ENCODE measurements around the gene MED28.

- TF ChIP-seq NR2C2 (IDR thresholded peaks at IDR 0.05; ENCODE audit: borderline replicate concordance, control insufficient read depth, insufficient read length, low read depth) (no peak), CTCF (IDR thresholded peaks at IDR 0.05 in 2 of 3, conservative IDR thresholded peaks at IDR 0.05 in 1 of 3; ENCODE audit: control insufficient read depth in 2 of 3, extremely low read depth in 1 of 3, insufficient read depth in 1 of 3, low read depth in 3 of 3, low read length in 3 of 3) (no peak), POLR2A (IDR thresholded peaks at IDR 0.05; ENCODE audit: low read depth, low read length) (no peak), REST (IDR thresholded peaks at IDR 0.05; ENCODE audit: low read depth, low read length) (no peak), TAF1 (IDR thresholded peaks at IDR 0.05; ENCODE audit: borderline replicate concordance, low read depth, low read length) (no peak), MYC (IDR thresholded peaks at IDR 0.05; ENCODE audit: insufficient read depth, insufficient read length, insufficient replicate concordance, low read length, severe bottlenecking) (no peak), ESRRA (IDR thresholded peaks at IDR 0.05; ENCODE audit: low read length) (no peak), NRF1 (conservative IDR thresholded peaks at IDR 0.05; ENCODE audit: low read depth, low read length) (no peak), IRF5 (IDR thresholded peaks at IDR 0.05; ENCODE audit: borderline replicate concordance) (no peak), HDAC2 (IDR thresholded peaks at IDR 0.05) (no peak), USF1 (IDR thresholded peaks at IDR 0.05; ENCODE audit: borderline replicate concordance, extremely low read length, insufficient read depth, low read depth, low read length) (no peak)
Measured at GRCh38 chr4:17595471-17596005, 18.9 kb upstream of the MED28 start.

Measured in GM12878 (cell line).